Peyer's patch (tissue), 4 donors: Measurements from ENCODE around the gene SURF4. TPM values are rescaled to one million over a fixed set of nuclear protein-coding genes. Genes with fewer than 3 reads are reported as not detected.

Experiments used
- DNase-seq, 3 donors: peaks; one replicate each; pipeline ENCODE4 v3.0.0-alpha.2; 2017 to 2019
- H3K27ac ChIP-seq, 4 donors: fragments of 200-600 bp; sonication (generic); one replicate each; pipeline ENCODE4 v1.5.1; 2016 to 2019
- H3K27me3 ChIP-seq, 2 donors: fragments of 200-600 bp; sonication (generic); one replicate each; pipeline ENCODE4 v1.5.1; 2019
- H3K36me3 ChIP-seq, 3 donors: fragments of 200-600 bp; sonication (generic); one replicate each; pipeline ENCODE4 v1.5.1; 2016 to 2019
- H3K4me1 ChIP-seq, 4 donors: fragments of 200-600 bp; sonication (generic); one replicate each; pipeline ENCODE4 v1.5.1; 2016 to 2019
- H3K4me3 ChIP-seq, 4 donors: fragments of 200-600 bp; sonication (generic); 1 replicate in 3 of 4; 2 replicates in 1 of 4; pipeline ENCODE4 v1.5.1; 2016 to 2019; ENCODE audit warnings: mild to moderate bottlenecking in 1 of 4
- H3K9me3 ChIP-seq, 4 donors: fragments of 200-600 bp; sonication (generic); one replicate each; pipeline ENCODE4 v1.5.1; 2016 to 2019; ENCODE audit warnings: mild to moderate bottlenecking in 1 of 4
- CTCF ChIP-seq, 6 experiments: fragments of 450-650 bp in 4 of 6; fragments of 200-600 bp in 2 of 6; sonication (generic) in 1 of 6; IDR thresholded peaks; one replicate each; pipeline ENCODE4 v1.5.1; 2017 to 2019; ENCODE audit warnings: antibody characterized with exemption in 6 of 6, mild to moderate bottlenecking in 3 of 6, moderate library complexity in 1 of 6
- POLR2A ChIP-seq, 2 donors: fragments of 450-650 bp; IDR thresholded peaks; one replicate each; pipeline ENCODE4 v1.5.1; 2017; ENCODE audit warnings: antibody characterized with exemption in 2 of 2, mild to moderate bottlenecking in 2 of 2, moderate library complexity in 2 of 2
- total RNA-seq, 4 donors: library from RNA; depleted of rRNA; stranded (reverse); fragments of >200 nt; gene quantifications; one replicate each; pipeline ENCODE4 v1.1.0, GENCODE V29; 2016

SURF4 gene
- total RNA-seq, 4 donors from 2014 or later: 56.9 to 281 (median 225) TPM

- Histone ChIP-seq H3K9me3 (no peaks in the 10 kb centered on the region), H3K4me1 (peaks cover 7 to 25% (median 13%) of the 10 kb centered on the region in 4 donors), H3K36me3 (no peaks in the 10 kb centered on the region), H3K4me3 (no peak overlapping the region), H3K27me3 (no peaks in the 10 kb centered on the region), H3K27ac (peak overlapping the region in 1 of 4 donors; percentile 13)
- peak in 1 of 3 donors; percentile 30 for DNase-seq
- TF ChIP-seq CTCF (IDR thresholded peaks at IDR 0.05): no peak
- no peak for TF ChIP-seq POLR2A (IDR thresholded peaks at IDR 0.05)
Observed at GRCh38 chr9:133420392-133420827, 44.5 kb upstream of the SURF4 start.

- H3K4me1 ChIP-seq: peaks cover 7 to 25% (median 13%) of the 10 kb centered on the region in 4 donors
- no peaks in the 10 kb centered on the region for H3K27me3 ChIP-seq
- peaks cover 0 to 2% (median 0%) of the 10 kb centered on the region in 3 donors for H3K36me3 ChIP-seq
- TF ChIP-seq CTCF (IDR thresholded peaks at IDR 0.05) (no peak), POLR2A (IDR thresholded peaks at IDR 0.05) (peak in 1 of 2 donors; percentile 10)
- H3K4me3 ChIP-seq: peak overlapping the region in 2 of 4 donors; percentile 76 to 96
- no peaks in the 10 kb centered on the region for H3K9me3 ChIP-seq
- peak overlapping the region; percentile 78 to 94 (median 88) for H3K27ac ChIP-seq
- peak in 1 of 3 donors; percentile 57 for DNase-seq
Observed at GRCh38 chr9:133419005-133419404, 43.1 kb upstream of the SURF4 start.

- Histone ChIP-seq H3K4me1 (peaks cover 7 to 25% (median 13%) of the 10 kb centered on the region in 4 donors), H3K36me3 (peaks cover 0 to 14% (median 0%) of the 10 kb centered on the region in 3 donors), H3K4me3 (peak within 1 kb of the TSS; percentile 76 to 96 (median 92)), H3K27me3 (no peaks in the 10 kb centered on the region), H3K9me3 (no peaks in the 10 kb centered on the region), H3K27ac (peak within 1 kb of the TSS; percentile 78 to 94 (median 88))
- TF ChIP-seq POLR2A (IDR thresholded peaks at IDR 0.05) (peak; percentile 34 to 37), CTCF (IDR thresholded peaks at IDR 0.05) (no peak)
- peak; percentile 76 to 92 (median 90) for DNase-seq
Observed at GRCh38 chr9:133417541-133418461, 41.9 kb upstream of the SURF4 start, which contains the start of gene REXO4. REXO4 (minus strand) TSS chr9:133418010; CDS start chr9:133417844, 166 bp downstream.

- H3K4me1 ChIP-seq: peaks cover 7 to 25% (median 13%) of the 10 kb centered on the region in 4 donors
- no peaks in the 10 kb centered on the region for H3K9me3 ChIP-seq
- no peak overlapping the region for H3K27ac ChIP-seq
- TF ChIP-seq CTCF (IDR thresholded peaks at IDR 0.05): no peak
- no peak for TF ChIP-seq POLR2A (IDR thresholded peaks at IDR 0.05)
- no peaks in the 10 kb centered on the region for H3K27me3 ChIP-seq
- H3K36me3 ChIP-seq: peaks cover 0 to 41% (median 0%) of the 10 kb centered on the region in 3 donors
- no peak for DNase-seq
- H3K4me3 ChIP-seq: no peak overlapping the region
Observed at GRCh38 chr9:133415170-133415569, 39.3 kb upstream of the SURF4 start.

DNA sequence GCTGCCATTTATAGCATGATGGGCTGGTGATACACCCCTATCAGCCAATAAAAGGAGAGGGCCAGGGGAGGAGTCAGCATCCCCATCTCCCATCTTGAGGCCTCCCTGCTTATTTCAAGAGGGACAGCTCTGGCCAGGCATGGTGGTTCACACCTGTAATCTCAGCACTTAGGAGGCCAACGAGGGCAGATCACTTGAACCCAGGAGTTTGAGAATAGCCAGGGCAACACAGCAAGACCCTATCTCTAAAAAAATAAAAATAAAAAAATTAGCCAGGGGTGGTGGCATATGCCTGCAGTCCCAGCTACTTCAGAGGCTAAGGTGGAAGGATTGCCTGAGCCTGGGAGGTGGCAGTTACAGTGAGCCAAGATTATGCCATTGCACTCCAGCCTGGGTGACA, 32.2 kb upstream of the SURF4 start:
- DNase-seq: no peak
- H3K9me3 ChIP-seq: no peaks in the 10 kb centered on the region
- no peak overlapping the region for H3K4me3 ChIP-seq
- peaks cover 0 to 82% (median 0%) of the 10 kb centered on the region in 3 donors for H3K36me3 ChIP-seq
- H3K4me1 ChIP-seq: no peaks in the 10 kb centered on the region
- H3K27ac ChIP-seq: no peak overlapping the region
- TF ChIP-seq CTCF (IDR thresholded peaks at IDR 0.05) (no peak), POLR2A (IDR thresholded peaks at IDR 0.05) (no peak)
- no peaks in the 10 kb centered on the region for H3K27me3 ChIP-seq
